Skeletal muscle tissue (tissue), 4 donors: ENCODE results near the gene GANC. TPM values are rescaled to one million over a fixed set of nuclear protein-coding genes. Genes with fewer than 3 reads are reported as not detected.

Experiments used
- H3K27ac ChIP-seq: one replicate; pipeline ENCODE4 v1.7.0; 2013; ENCODE audit warnings: mild to moderate bottlenecking, low read depth, low read length, inconsistent platforms
- H3K27me3 ChIP-seq, 3 donors: one replicate each; pipeline ENCODE4 v1.7.0; 2013; ENCODE audit warnings: low read length in 3 of 3; ENCODE audit not compliant: control insufficient read depth in 3 of 3, insufficient read depth in 3 of 3
- H3K36me3 ChIP-seq, 3 donors: one replicate each; pipeline ENCODE4 v1.7.0; 2013; ENCODE audit warnings: low read length in 3 of 3; ENCODE audit not compliant: control insufficient read depth in 3 of 3, insufficient read depth in 3 of 3
- H3K4me1 ChIP-seq, 3 donors: one replicate each; pipeline ENCODE4 v1.7.0; 2013; ENCODE audit warnings: low read length in 3 of 3, mild to moderate bottlenecking in 3 of 3; ENCODE audit not compliant: control insufficient read depth in 3 of 3, insufficient read depth in 3 of 3
- H3K4me3 ChIP-seq, 3 donors: one replicate each; pipeline ENCODE4 v1.7.0; 2013; ENCODE audit warnings: low read length in 3 of 3
- H3K9ac ChIP-seq, 3 donors: one replicate each; pipeline ENCODE4 v1.7.0; 2013; ENCODE audit warnings: low read length in 3 of 3, mild to moderate bottlenecking in 3 of 3, moderate library complexity in 2 of 3, low read depth in 1 of 3
- H3K9me3 ChIP-seq, 3 donors: one replicate each; pipeline ENCODE4 v1.7.0; 2013; ENCODE audit warnings: low read length in 3 of 3; ENCODE audit not compliant: control insufficient read depth in 3 of 3
- total RNA-seq: library from RNA; depleted of rRNA; stranded (reverse); fragments of >200 nt; gene quantifications from one replicate; pipeline ENCODE4 v1.2.3, GENCODE V29; 2014
- donor health status: Osteomylitis.

Gene GANC
- total RNA-seq, 1 donor from 2014 or later, result 11.5 TPM

- Histone ChIP-seq H3K4me3 (no peak overlapping the region), H3K36me3 (peaks cover 70 to 76% (median 72%) of the 10 kb centered on the region in 3 donors), H3K9ac (peak overlapping the region in 1 of 3 donors; percentile 45), H3K27me3 (no peaks in the 10 kb centered on the region), H3K27ac (no peak overlapping the region), H3K9me3 (no peaks in the 10 kb centered on the region), H3K4me1 (peaks cover 10 to 18% (median 15%) of the 10 kb centered on the region in 3 donors)
These were observed 129.6 kb downstream of the GANC start for GRCh38 chr15:42402455-42403205.

- Histone ChIP-seq H3K4me3 (no peak overlapping the region), H3K27ac (peak overlapping the region; percentile 79), H3K27me3 (no peaks in the 10 kb centered on the region), H3K4me1 (peaks cover 10 to 18% (median 15%) of the 10 kb centered on the region in 3 donors), H3K9ac (peak overlapping the region in 1 of 3 donors; percentile 57), H3K9me3 (no peaks in the 10 kb centered on the region), H3K36me3 (peaks cover 74 to 80% (median 79%) of the 10 kb centered on the region in 3 donors)
These were observed 130.4 kb downstream of the GANC start for GRCh38 chr15:42403389-42403788.

GRCh38 chr15:42404461-42405235 lies 131.6 kb downstream of the GANC start:
- Histone ChIP-seq H3K27ac (peak overlapping the region; percentile 79), H3K4me1 (peaks cover 10 to 18% (median 15%) of the 10 kb centered on the region in 3 donors), H3K36me3 (peaks cover 72 to 80% (median 79%) of the 10 kb centered on the region in 3 donors), H3K9me3 (no peaks in the 10 kb centered on the region), H3K4me3 (no peak overlapping the region), H3K9ac (peak overlapping the region in 2 of 3 donors; percentile 21 to 57), H3K27me3 (no peaks in the 10 kb centered on the region)

- Histone ChIP-seq H3K9ac (no peak overlapping the region), H3K36me3 (peaks cover 76 to 81% (median 81%) of the 10 kb centered on the region in 3 donors)
These were observed 133.0 kb downstream of the GANC start for GRCh38 chr15:42405863-42406482.

More at GRCh38 chr15:42405863-42406482, 133.0 kb downstream of the GANC start:
- Histone ChIP-seq H3K9me3 (no peaks in the 10 kb centered on the region), H3K4me1 (peaks cover 10 to 18% (median 15%) of the 10 kb centered on the region in 3 donors), H3K27me3 (no peaks in the 10 kb centered on the region), H3K4me3 (no peak overlapping the region), H3K27ac (no peak overlapping the region)

Other genes starting within 250 kb of the GANC start
- not detected for gene PLA2G4D, start 178.6 kb upstream of the GANC start, total RNA-seq
- gene PLA2G4F, start 116.6 kb upstream of the GANC start, total RNA-seq, result not detected
- gene VPS39, start 64.9 kb upstream of the GANC start, total RNA-seq, result 29.2 TPM
- 70.5 TPM for gene TMEM87A, start 232 bp downstream of the GANC start, total RNA-seq
- 675 TPM for gene CAPN3, start 86.3 kb downstream of the GANC start, total RNA-seq
- gene ZNF106, start 217.9 kb downstream of the GANC start, total RNA-seq, result 274 TPM
- gene SNAP23, start 222.4 kb downstream of the GANC start, total RNA-seq, result 50.6 TPM